Psoas muscle (tissue), 8 donors: ENCODE data around the gene SIN3A. TPM values are rescaled to one million over a fixed set of nuclear protein-coding genes. Genes with fewer than 3 reads are reported as not detected.

ENCODE experiments used
- ATAC-seq, 4 donors: fragments of 200-7000 bp; cut with Tn5 transposase; one replicate each; pipeline ENCODE4 v1.9.1; 2020; ENCODE audit warnings: moderate library complexity in 3 of 4, mild to moderate bottlenecking in 2 of 4
- DNase-seq, 2 donors: peaks; one replicate each; pipeline ENCODE4 v3.0.0-alpha.2; 2020
- H3K27ac ChIP-seq: fragments of 200-600 bp; one replicate; pipeline ENCODE4 v1.8.0; 2022
- H3K27me3 ChIP-seq, 3 donors: fragments of 200-600 bp in 1 of 3; one replicate each; pipeline versions ENCODE4 v1.6.1 to v1.8.0; 2013 to 2022; ENCODE audit warnings: low read length in 2 of 3, mild to moderate bottlenecking in 2 of 3, moderate library complexity in 1 of 3; ENCODE audit not compliant: insufficient read depth in 3 of 3
- H3K36me3 ChIP-seq, 2 donors: fragments of 200-600 bp in 1 of 2; one replicate each; pipeline versions ENCODE4 v1.6.1 to v1.8.0; 2013 to 2022; ENCODE audit warnings: low read depth in 1 of 2, mild to moderate bottlenecking in 1 of 2, moderate library complexity in 1 of 2; ENCODE audit not compliant: insufficient read depth in 1 of 2
- H3K4me1 ChIP-seq: fragments of 200-600 bp; one replicate; pipeline ENCODE4 v1.8.0; 2022
- H3K4me3 ChIP-seq: fragments of 200-600 bp; one replicate; pipeline ENCODE4 v1.8.0; 2022; ENCODE audit warnings: mild to moderate bottlenecking
- H3K9me3 ChIP-seq: fragments of 200-600 bp; one replicate; pipeline ENCODE4 v1.8.0; 2022
- CTCF ChIP-seq: fragments of 200-600 bp; IDR thresholded peaks from one replicate; pipeline ENCODE4 v1.8.0; 2022; ENCODE audit warnings: antibody characterized with exemption
- WGBS, 3 donors: extraction: QIAGEN DNeasy Blood & Tissue Kit; methylation state at CpG; one replicate each; pipeline versions ENCODE4 v1.1.6 to v1.1.7; 2013; 5-methylcytosine and 5-hydroxymethylcytosine counted together
- intact Hi-C, 2 donors: fragments of 100-400 bp; cut with DNase I; formaldehyde crosslinking; loops; one replicate each; pipeline versions ENCODE4 v1.11.0 to v1.14.2; 2022
- polyA plus RNA-seq, 3 donors: library from polyadenylated mRNA; stranded (reverse); fragments of 200-250 nt; gene quantifications; one replicate each; pipeline ENCODE4 v1.2.3, GENCODE V29; 2013
- total RNA-seq, 4 donors: library from RNA; stranded (reverse); fragmentation: NEBNext Ultra II Directional in 2 of 4; extraction: Animal tissue kit (Norgen Biotek cat#: 25700) in 2 of 4; gene quantifications; one replicate each; pipeline versions ENCODE4 v1.2.1 to v1.2.4, GENCODE V29; 2021 to 2023
- donor health status: healthy with polysubstance abuse.
- donor health status: DM: no; HTN: no; CAD: no; lungs with moderate emphysema.
- donor health status: Bipolar disorder and iron deficiency.
- donor health status: healthy.
- donor health status: DM: yes; HTN: yes; CAD: no.
- donor health status: DM: no; HTN: no; CAD: no.
- donor health status: DM: no; HTN: no; CAD: no.
- donor health status: DM: yes; HTN: yes; CAD: no.

SIN3A gene
- total and polyA plus RNA-seq, 7 donors, result 7.2 to 35.5 (median 21.7) TPM

GRCh38 chr15:75366163-75366562, 85.3 kb downstream of the SIN3A start:
- Histone ChIP-seq H3K36me3 (peaks cover 0 to 70% of the 10 kb centered on the region in 2 donors), H3K9me3 (no peaks in the 10 kb centered on the region), H3K27ac (no peak overlapping the region), H3K4me3 (no peak overlapping the region), H3K27me3 (no peaks in the 10 kb centered on the region), H3K4me1 (peaks cover 20% of the 10 kb centered on the region)
- TF ChIP-seq CTCF, result no peak
- WGBS, 3 donors, result 93 to 100% (median 100%) methylated on average over 3 of the region's 3 CpGs
- ATAC-seq (no peak), DNase-seq (no peak)
- intact Hi-C loops, result loop anchor here (2.0 to 10.0 kb wide), 4 partner anchors 259 to 437 kb away; partner anchors contain the start of gene SNUPN (in 1 of the 2)

- ATAC-seq, result no peak
- H3K36me3 ChIP-seq, result peaks cover 0 to 75% of the 10 kb centered on the region in 2 donors
- intact Hi-C loops, result loop anchor here (5.0 to 10.0 kb wide), 3 partner anchors 260 to 317 kb away; partner anchors contain the start of gene SNUPN (in 1 of the 2)
- H3K4me1 ChIP-seq, result peaks cover 18% of the 10 kb centered on the region
- no peak overlapping the region for H3K4me3 ChIP-seq
- H3K27ac ChIP-seq, result no peak overlapping the region
- TF ChIP-seq CTCF, result no peak
- 86 to 91% (median 88%) methylated on average over 6 of the region's 6 CpGs for WGBS, 3 donors
- H3K9me3 ChIP-seq, result no peaks in the 10 kb centered on the region
- H3K27me3 ChIP-seq, result no peaks in the 10 kb centered on the region
- DNase-seq, result no peak
Observed at GRCh38 chr15:75364881-75365280, 86.6 kb downstream of the SIN3A start.

- intact Hi-C loops, result loop anchor here in 1 of 2 donors (10.0 kb wide), 1 partner anchor 261 kb away; the partner anchor contains the start of gene SNUPN
- DNase-seq, result no peak
- Histone ChIP-seq H3K9me3 (no peaks in the 10 kb centered on the region), H3K4me3 (no peak overlapping the region), H3K27ac (no peak overlapping the region), H3K4me1 (peaks cover 7% of the 10 kb centered on the region), H3K36me3 (peaks cover 3 to 86% of the 10 kb centered on the region in 2 donors), H3K27me3 (no peaks in the 10 kb centered on the region)
- no peak for ATAC-seq
- 82 to 93% (median 84%) methylated on average over 9 of the region's 9 CpGs for WGBS, 3 donors
- TF ChIP-seq CTCF, result no peak
Observed at GRCh38 chr15:75363786-75364185, 87.7 kb downstream of the SIN3A start.

- no peak for TF ChIP-seq CTCF
- ATAC-seq (no peak), DNase-seq (no peak)
- Histone ChIP-seq H3K9me3 (no peaks in the 10 kb centered on the region), H3K27me3 (no peaks in the 10 kb centered on the region), H3K36me3 (peaks cover 3 to 97% of the 10 kb centered on the region in 2 donors), H3K4me3 (no peak overlapping the region), H3K27ac (no peak overlapping the region), H3K4me1 (peaks cover 7% of the 10 kb centered on the region)
- WGBS, 3 donors, result 75 to 82% (median 78%) methylated on average over 5 to 7 of the region's 7 CpGs
- intact Hi-C loops, result loop anchor here in 1 of 2 donors (10.0 kb wide), 1 partner anchor 262 kb away; the partner anchor contains the start of gene SNUPN
Observed at GRCh38 chr15:75362642-75363249, 88.7 kb downstream of the SIN3A start.
